Keratinocyte (primary cell): ENCODE measurements around the gene FRMD4B.

Source experiments
- CTCF ChIP-seq, 3 experiments: IDR thresholded peaks in 1 of 3; conservative IDR thresholded peaks in 1 of 3; optimal IDR thresholded peaks in 1 of 3; 2 replicates in 2 of 3; 3 replicates in 1 of 3; pipeline versions ENCODE3 to v1.5.1; 2011; ENCODE audit warnings: low read length in 3 of 3, mild to moderate bottlenecking in 3 of 3, moderate library complexity in 2 of 3, control low read depth in 1 of 3, inconsistent platforms in 1 of 3; ENCODE audit not compliant: insufficient read depth in 2 of 3; ENCODE audit errors: extremely low read depth in 1 of 3
- EZH2 ChIP-seq: IDR thresholded peaks from one replicate; pipeline ENCODE4 v1.6.1; 2012; ENCODE audit warnings: inconsistent platforms, mild to moderate bottlenecking, low read length, moderate library complexity

GRCh38 chr3:69252631-69253030, 133.3 kb downstream of the FRMD4B start:
- TF ChIP-seq CTCF (optimal IDR thresholded peaks at IDR 0.05 in 1 of 3, IDR thresholded peaks at IDR 0.05 in 1 of 3, conservative IDR thresholded peaks at IDR 0.05 in 1 of 3; ENCODE audit: extremely low read depth in 1 of 3, insufficient read depth in 2 of 3, low read length in 3 of 3) (no peak), EZH2 (no peak)
